DMS114 treated with DMSO at 0.1 percent for 48 hours (cell line): ENCODE measurements around the gene HORMAD2.

ENCODE experiments used
- DNase-seq: peaks from one replicate; lab custom pipeline; 2025; ENCODE audit not compliant: unreplicated experiment; lab: John Stamatoyannopoulos, UW

Gene HORMAD2

DNA sequence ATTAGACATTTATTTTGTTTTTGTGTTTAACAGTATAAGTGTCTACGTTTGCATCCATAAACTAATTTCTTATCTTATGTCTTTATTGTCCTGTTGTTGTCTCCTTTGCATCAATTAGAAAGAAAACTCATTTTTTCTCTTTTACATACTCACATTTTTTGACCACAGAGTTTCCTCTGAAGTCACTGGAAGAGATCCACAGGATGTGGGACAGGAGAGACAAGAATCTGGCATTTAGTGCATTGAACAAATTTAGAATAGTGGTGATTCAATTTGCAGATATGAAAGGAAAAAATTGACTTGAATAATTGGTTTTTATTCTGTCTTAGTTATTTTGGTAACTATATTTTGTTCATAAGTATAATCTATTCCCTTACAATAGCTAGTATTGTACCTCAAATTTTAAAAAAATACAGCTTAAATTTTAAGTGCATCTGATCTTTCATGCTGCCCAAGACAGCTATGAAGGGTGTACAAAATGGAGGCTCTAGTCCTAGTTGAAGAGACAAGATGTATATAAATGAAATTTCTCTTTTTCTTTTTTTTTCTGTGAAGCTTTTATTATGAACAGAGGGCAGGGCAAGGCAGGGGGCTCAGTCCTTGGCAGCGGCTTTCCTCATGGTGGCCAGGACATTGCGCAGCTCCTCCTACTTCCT is 24.4 kb downstream of the HORMAD2 start:
- DNase-seq: no peak

DNA sequence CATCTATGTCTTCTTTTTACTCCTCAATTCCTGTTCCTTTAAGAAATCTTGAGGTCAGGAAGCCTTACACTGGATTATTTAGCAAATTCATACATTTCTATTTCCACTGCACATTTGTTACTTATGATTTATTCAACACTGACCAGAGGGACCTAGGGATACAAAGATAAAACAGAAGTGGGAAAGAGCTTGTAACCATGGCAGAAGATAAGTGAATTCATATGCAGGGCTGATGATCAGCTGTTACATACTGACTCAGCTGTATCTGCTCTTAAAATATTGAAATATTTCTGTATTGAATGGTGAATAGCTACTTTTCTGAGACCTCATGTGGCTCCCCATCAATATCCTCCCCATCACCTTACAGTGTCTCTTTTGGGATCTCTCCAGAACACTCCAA is 25.2 kb downstream of the HORMAD2 start:
- no peak for DNase-seq

DNA sequence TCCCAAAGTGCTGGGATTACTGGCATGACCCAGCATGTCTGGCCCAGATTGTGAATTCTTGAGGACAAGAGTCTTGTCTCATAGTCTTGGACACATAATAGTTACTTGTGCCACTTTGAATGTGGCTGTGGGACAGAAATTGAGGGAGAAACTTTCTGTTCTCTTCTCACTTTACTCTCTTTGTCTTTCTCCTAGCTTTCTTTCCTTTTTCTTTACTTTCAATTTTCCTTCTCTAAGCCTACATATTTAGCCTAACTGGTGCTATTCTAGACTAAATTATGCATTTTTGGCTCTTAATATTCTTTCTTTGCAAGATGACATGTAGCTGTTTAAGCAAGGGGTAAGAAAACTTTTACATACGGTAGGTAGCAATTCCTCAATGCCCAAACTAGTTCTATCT is 33.2 kb downstream of the HORMAD2 start:
- DNase-seq: no peak

DNA sequence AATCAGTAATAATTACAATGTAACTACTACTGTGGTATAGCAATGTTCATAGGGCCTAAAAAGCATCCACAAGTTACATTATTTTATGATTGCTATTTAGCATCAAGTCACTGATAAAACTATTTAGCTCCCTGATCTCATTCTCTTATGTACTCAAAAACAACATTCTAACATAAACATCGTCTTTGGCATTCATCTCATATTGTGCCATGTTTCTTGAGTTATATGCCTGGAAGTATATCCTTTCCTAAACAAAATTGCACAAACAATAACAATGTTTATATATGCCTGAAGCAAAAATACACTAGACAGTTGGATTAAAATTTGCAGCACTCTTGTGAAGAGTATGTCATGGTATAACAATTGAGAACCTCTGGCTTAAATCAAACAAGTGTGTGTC is 34.1 kb downstream of the HORMAD2 start:
- DNase-seq: no peak

DNA sequence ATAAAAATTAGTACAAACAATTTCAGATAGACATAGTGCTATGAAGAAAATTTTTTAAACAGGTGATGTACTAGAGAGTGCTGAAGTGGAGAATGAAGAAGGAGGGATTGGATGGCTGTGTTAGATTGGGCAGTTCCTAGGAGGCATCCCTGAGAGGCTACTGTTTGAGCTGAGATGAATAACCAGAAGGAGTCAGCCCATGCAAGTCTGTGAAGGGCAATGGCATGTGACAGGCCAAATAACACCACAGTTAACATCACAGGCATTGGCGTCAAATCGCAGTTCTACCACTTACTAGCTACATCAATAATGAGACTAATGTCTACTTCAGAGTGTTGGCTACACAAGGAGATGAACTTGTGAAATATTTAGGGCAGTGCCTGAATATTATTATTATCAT is 35.4 kb downstream of the HORMAD2 start:
- no peak for DNase-seq

DNA sequence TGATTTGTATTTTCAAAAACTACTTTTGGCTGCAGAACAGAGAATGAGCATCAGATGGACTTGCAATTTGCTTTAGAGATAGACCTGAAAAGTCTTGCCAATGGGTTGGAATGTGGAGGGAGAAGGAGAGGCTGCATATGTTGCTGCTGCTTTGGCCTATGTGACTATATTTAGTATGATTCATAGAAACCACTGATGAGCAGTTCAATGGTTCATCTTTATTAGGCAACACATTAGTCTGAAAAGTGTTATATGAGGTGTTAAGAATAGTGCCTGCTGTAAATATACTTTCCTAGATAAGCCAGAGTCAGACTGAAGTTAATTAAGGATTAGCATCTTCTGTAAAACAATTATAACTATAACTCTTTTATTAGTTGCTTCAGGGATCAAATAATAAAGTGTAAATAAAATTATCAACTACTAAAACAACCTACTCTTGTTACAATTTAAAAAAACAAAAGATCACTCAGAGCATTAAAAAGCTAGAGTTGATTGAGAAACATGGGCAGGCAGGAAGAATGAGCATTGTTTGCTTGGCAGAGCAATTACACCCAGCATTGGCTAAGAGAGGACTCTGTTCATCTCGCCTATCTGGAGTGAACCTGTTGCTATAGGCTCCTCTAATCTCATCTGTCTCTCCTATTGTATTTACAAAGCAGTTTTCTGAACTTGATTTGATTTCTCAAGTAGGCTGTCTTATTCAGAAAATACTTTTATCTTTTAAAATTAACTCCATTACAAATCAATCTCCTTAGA is 36.3 kb downstream of the HORMAD2 start:
- no peak for DNase-seq

DNA sequence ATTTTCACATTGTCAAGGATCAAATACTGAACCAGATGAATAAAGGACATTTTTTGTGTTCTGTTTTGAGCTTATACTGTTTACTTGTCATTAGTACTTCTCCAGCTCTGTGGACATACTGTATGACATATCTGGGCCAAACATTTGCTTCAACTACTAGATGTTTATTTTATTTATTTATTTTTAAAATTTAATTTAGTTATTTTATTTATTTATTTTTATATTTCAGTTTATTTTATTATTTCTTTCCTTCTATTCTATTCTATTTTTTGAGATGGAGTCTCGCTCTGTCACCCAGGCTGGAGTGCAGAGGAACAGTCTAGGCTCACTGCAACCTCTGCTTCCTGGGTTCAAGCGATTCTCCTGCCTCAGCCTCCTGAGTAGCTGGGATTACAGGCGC is 37.0 kb downstream of the HORMAD2 start:
- no peak for DNase-seq

DNA sequence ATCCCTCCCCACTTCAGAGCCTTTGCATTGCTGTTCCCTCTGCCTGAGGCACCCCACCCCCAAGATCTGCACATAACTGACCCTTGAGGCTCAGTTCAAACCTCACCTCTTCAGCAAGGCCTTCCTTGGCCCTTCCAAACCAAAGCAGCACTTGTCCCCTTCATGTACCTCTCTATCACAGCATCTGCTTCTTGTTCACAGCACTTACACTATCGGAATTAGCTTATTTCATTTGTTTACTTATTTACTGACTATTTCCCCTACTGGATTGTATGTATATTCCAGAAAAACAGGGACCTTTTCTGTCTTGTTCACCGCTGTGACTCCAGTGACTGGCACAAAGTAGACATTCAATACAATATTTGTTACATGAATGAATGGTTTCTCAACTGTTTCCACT is 38.0 kb downstream of the HORMAD2 start:
- no peak for DNase-seq

DNA sequence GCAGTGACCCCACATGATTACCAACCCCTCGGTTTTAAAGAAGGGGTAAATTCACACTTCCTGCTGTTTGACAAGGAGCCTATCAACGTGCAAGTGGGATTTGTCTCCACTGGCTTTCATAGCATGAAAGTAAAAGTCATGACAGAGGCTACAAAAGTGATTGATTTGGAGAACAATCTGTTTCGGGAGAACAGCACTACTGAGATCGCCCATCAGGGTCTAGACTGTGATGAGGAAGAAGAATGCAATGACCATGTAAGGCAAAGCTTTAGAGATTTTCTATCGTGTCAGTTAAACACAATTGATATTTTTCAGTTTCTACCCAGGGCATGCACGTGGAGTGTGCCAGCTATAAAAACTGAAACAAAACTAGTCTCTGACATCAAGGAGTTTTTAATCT is 41.7 kb downstream of the HORMAD2 start:
- DNase-seq: no peak

DNA sequence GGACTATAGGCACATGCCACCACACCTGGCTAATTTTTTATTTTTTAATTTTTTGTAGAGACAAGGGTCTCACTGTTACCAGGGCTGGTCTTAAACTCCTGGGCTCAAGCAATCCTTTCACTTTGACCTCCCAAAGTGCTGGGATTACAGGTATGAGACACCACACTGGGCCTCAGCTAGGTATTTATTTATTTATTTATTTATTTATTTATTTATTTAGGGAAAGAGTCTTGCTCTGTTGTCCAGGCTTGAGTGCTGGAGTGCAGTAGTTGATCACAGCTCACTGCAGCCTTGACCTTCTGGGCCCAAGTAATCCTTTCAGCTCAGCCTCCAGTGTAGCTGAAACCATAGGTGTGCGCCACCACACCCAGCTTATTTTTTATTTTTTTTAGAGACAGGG is 43.2 kb downstream of the HORMAD2 start:
- DNase-seq: no peak

DNA sequence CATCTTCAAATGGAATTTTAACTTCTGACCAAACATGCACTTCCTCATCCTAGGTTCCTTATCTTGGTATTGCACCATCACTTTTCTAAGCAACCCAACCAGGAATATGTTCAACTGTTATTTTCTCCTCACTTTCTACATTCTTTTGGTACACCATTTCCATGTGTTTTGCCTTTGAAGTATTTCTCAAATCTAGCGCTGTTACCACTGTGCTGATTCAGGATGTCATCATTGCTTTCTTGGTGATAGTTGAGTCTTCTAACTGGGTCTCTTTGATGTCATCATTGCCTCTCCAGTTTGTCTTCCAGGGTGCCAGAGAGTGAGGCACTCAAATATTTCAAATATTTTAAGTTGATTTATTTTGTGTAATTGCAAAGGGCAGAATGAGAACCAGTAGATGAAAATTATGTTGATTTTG is 47.5 kb downstream of the HORMAD2 start:
- DNase-seq: no peak

DNA sequence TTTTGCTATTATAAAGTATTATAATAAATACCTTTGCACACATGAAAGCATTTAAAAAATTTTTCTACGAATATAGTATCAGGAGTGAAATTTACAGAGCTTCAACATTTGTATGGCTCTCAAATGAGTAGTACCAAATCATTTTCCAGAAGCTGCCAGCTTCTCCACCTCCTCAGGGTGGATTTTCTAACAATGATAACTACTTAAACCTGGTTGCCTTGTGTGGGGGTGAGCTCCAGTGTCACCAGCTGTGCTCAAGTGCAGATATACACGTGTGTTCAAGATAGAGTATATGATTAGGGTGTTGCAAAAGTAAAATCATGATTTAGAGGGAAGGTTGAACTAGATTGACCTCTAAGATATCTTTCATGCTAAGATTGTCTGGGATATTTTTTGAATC is 48.2 kb downstream of the HORMAD2 start:
- DNase-seq: no peak

DNA sequence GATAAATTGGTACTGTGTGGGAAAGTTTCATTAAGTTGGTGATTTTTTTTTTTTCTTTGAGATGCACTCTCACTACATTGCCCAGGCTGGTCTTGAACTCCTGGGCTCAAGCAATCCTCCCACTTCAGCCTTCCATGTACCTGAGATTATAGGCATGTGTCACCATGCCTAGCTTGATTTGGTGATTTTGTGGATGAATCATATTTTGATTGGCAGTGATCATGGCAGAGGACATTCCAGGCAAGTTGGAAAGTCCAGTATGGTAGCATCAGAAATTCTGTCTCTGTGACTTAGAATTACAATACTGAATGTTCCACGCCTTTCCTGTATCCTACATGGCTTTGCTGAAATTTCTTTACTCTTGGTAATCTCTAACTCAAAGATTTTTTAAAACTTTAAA is 49.4 kb downstream of the HORMAD2 start:
- DNase-seq: no peak

DNA sequence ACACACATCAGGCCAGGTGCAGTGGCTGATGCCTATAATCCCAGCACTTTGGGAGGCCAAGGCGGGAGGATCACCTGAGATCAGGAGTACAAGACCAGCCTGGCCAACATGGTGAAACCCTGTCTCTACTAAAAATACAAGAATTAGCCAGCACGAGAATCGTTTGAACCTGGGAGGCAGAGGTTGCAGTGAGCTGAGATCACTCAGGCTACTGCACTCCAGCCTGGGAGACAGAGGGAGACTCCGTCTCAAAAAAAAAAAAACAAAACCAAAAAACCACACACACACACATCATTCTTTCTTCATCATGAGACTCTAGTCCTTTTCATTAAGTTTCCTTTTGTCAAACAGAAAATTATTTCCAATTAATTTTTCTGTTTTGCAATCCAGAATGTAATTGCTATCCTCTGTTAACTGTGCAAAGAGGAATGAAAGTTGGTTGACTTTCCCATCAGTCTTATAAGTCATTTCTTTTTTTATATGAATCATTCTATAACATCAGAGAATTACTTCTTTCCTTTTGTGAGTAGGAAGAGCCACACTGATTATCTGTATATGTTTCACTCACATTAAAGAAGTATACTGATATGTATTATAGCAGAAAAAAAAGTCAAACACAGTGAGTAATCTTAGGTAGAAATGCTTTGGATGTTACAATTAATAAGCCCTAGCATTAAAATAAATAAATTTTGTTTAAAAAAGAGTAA is 52.2 kb downstream of the HORMAD2 start:
- DNase-seq: no peak

DNA sequence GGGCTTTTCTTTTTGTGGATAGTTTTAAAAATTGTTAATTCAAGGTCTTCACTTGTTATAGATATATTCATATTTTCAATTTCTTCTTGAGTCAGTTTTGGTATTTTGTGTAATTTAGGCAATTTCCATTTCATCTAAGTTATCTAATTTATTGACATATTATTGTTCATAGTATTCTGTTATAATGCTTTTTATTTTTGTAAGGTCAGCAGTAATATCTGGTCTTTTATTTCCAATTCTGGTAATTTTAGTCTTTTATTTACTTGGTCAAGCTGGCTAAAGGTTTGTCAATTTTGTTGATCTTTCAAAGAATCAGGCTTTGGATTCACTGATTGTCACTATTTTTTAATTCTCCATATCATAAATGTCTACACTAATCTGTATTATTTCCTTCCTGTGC is 60.1 kb downstream of the HORMAD2 start:
- no peak for DNase-seq

DNA sequence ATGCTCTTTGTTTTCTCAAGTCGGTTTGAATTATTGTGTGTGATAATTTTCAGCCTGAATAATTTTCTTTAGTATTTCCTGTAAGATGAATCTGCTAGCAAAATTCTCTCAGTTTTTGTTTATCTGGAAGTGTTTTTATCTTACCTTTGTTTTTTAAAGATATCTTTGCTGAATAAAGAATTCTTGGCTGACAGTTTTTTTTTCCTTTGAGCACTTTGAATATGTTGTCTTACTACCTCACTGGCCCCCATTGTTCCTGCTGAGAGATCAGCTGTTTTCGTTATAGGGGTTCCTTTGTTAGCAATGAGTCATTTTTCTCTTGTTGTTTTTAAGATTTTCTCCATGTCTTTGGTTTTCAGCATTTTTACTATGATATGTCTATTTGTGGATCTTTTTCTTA is 63.0 kb downstream of the HORMAD2 start:
- DNase-seq: no peak

DNA sequence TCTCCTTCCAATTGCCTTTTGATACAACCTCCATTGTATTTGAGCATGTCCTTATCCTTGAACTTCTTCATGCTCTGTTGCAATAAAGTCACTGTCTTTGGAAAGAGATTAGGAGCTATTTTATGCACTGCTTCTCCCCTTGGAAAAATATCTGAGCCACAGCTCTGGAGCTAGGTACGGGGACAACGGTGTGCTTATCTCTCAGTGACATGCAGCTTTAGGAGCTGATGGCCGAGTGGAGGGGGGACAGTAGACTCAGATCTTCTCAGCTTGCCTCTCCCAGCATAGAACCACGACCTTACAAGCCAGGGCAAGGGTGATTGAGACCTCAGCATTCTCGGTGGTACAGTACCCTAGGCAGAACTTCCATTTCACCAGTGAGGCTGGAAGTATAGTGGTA is 64.1 kb downstream of the HORMAD2 start:
- no peak for DNase-seq

DNA sequence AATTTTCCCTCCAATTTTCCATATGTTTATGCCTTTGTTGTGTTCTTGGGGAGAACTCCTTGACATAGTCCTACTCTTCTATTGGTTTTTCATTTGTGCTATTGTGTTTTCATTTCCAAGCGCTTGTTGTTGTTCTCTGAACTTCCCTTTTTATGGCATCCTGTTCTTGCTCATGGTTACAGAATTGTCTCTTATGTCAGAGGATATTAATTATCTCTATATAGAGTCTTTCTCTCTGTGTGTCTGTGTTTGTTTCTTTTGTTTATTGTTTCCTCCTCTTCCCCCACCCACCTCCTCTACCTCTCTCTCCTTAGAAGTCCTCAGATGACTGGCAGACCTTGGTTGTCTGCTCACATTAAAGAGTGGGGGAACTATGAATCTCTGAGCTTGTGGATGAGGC is 69.9 kb downstream of the HORMAD2 start:
- DNase-seq: no peak

DNA sequence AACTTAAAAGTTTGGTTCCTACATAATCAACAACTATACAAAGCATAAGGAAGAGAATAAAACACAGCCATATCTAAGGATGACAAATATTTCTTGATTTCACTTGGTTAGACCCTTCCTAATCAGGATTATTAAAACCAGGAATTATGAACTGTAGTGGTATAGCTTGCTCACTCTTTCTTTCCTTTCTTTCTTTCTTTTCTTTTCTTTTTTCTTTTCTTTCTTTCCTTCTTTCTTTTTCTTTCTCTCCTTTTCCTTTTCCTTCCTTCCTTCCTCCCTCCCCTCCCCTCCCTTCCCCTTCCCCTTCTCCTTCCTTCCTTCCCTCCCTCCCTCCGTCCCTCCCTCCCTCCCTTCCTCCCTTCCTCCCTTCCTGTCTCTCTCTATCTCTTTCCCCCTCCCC is 78.0 kb downstream of the HORMAD2 start:
- DNase-seq: no peak

DNA sequence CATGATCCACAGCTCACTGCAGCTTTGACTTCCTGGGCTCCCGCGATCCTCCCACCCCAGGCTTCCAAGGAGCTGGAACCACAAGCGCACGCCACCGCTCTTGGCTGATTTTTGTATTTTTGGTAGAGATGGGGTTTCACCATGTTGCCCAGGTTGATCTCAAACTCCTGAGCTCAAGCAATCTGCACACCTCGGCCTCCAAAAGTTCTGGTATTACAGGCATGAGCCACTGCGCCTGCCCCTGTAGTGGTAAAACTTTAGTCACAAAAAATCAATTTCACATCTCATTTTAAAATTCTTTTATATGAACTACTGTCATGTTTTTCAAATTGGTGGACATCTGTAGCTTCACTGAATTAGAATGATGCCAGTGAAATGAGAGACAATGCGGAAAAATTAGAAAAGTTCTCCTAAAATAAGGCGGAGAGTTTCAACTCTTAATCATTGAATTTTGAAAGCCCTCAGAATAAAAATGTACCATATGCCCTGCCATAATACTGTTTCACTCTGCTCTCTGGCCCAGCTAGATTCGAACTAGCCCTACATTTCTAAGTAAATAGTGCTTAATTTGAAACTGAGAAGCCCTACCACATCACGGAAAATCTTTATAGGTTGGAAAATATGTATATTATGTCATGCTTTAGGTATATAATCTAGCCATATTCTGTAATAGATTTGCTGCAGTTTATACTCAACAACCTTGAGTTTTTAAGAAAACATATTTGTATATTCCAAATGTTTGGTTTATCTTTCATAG is 78.7 kb downstream of the HORMAD2 start:
- DNase-seq: no peak

DNA sequence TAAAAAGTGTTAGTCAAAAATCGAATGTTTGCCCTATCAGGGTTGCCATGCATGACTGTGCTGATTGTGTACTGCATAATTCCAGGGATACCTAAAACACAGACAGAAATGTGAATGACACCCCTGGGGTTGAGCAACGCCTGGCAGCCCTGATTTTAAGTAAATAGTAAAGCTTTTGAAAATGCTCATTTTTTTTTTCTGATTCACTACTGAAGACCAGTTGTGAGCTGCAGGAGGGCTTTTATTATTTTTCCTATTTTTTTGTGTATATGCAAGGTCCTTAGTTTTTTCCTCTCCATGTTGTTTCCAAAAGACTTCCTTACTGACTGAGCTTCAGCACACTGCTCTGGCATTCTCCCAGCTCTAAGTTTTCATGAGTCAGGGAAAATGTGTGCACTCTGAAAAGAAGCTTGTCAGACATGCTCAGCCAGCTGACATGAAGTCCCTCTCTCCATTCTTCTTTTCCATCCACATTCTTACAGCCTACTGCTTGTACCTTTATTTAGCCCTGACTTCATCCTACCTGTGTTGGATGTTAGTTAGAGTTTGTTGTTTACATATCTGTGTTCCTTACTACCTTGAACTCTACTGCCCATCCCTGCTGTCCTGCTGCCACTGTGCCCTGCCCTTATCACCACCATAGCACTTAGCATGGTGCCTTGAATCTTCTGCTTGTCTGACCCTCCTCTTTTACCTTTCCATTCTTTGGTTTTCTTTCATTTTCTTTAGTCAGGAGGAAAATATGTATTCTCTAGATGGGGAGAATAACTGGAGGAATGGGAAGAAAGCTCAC is 79.5 kb downstream of the HORMAD2 start:
- no peak for DNase-seq
